Transverse colon (tissue), 3 donors: ENCODE measurements around the gene PIMREG.

Experiments used
- EP300 ChIP-seq: sonication (generic); formaldehyde crosslinking; IDR thresholded peaks from one replicate; pipeline ENCODE4 v1.6.1; 2017; ENCODE audit warnings: antibody characterized with exemption, low read depth
- POLR2A ChIP-seq: fragments of 450-650 bp; IDR thresholded peaks from one replicate; pipeline ENCODE4 v1.6.1; 2016; ENCODE audit warnings: antibody characterized with exemption, mild to moderate bottlenecking, moderate library complexity
- TF ChIP-seq, protein P1 (sequence below), 5 experiments: fragments of 200-600 bp in 3 of 5; fragments of 450-650 bp in 2 of 5; sonication (generic) in 3 of 5; IDR thresholded peaks; 1 replicate in 2 of 5; 2 replicates in 3 of 5; pipeline ENCODE4 v1.5.1; 2016 to 2017; ENCODE audit warnings: antibody characterized with exemption in 5 of 5, inconsistent platforms in 3 of 5, mild to moderate bottlenecking in 2 of 5, moderate library complexity in 1 of 5

DNA sequence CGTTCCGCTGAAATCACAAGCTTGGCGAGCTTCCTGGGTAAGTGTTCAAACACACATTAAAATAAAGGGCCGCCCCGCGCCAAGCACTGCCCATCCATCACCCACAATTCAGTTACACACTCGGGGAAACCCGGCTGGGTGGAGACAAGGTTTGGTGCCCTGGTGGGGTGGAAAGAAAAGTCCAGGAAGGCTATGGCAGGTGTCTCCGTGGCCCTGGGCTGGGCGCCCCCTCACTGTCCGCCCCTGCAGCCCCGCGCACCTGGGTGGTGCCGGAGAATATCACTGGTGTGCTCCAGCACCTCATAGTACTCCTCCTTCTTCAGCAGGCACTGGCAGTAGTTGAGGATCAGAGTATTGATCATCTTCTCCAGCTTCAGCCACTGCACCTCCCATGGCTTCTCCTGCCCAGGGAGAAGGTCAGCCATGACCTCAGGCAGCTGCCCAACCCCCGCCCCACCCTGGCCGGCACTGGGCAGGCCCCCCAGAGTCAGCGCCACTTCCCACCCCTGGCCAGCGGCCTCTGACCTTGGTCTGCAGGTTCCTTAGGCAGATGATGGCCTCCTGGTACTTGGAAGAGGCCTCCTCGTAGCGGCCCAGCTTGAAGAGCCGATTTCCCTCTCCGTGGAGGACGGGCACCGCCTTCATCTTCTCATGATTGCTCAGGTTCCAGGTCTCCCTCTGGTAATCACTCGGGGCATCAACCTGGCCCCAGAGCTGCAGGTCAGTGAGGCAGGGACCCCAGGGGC lies 17.7 kb upstream of the PIMREG start:
- TF ChIP-seq EP300, result no peak
- no peak for TF ChIP-seq POLR2A
- TF ChIP-seq, protein P1, sequence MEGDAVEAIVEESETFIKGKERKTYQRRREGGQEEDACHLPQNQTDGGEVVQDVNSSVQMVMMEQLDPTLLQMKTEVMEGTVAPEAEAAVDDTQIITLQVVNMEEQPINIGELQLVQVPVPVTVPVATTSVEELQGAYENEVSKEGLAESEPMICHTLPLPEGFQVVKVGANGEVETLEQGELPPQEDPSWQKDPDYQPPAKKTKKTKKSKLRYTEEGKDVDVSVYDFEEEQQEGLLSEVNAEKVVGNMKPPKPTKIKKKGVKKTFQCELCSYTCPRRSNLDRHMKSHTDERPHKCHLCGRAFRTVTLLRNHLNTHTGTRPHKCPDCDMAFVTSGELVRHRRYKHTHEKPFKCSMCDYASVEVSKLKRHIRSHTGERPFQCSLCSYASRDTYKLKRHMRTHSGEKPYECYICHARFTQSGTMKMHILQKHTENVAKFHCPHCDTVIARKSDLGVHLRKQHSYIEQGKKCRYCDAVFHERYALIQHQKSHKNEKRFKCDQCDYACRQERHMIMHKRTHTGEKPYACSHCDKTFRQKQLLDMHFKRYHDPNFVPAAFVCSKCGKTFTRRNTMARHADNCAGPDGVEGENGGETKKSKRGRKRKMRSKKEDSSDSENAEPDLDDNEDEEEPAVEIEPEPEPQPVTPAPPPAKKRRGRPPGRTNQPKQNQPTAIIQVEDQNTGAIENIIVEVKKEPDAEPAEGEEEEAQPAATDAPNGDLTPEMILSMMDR (IDR thresholded peaks at IDR 0.05), result no peak
